Measurements from ENCODE around the gene NUDT19.

- no peak for TF ChIP-seq EZH2phosphoT487 (IDR thresholded peaks at IDR 0.05; ENCODE audit: low read length)
- no peak for TF ChIP-seq EZH2 (optimal IDR thresholded peaks at IDR 0.05; ENCODE audit: low read depth, low read length)
- no peak for TF ChIP-seq CTCF (IDR thresholded peaks at IDR 0.05; ENCODE audit: low read length)
Measured at GRCh38 chr19:32653599-32653915, 38.1 kb upstream of the NUDT19 start.

Data from MM.1S (cell line).